ENCODE data around the gene CBFA2T2. TPM values are rescaled to one million over a fixed set of nuclear protein-coding genes. Genes with fewer than 3 reads are reported as not detected.

Gene CBFA2T2
- 4.2 to 8.4 TPM (median 5.9 TPM) in 5 replicates for total RNA-seq (2022; extraction: Qiagen RNA extraction; ENCODE audit: low read depth)

GRCh38 chr20:33490023-33490933 is at the start of gene CBFA2T2:
Gene CBFA2T2 (plus strand): TSS chr20:33490096. CDS start chr20:33490268, 172 bp downstream.

GRCh38 chr20:33443512-33444239 is 46.2 kb upstream of the CBFA2T2 start, which contains the start of gene SNTA1:
Gene SNTA1 (minus strand): TSS chr20:33443763. CDS start chr20:33443620, 143 bp downstream.

GRCh38 chr20:33662172-33662571 is 172.3 kb downstream of the CBFA2T2 start, which contains the start of gene C20orf144:
Gene C20orf144 (plus strand): TSS chr20:33662327. CDS start chr20:33662346, 19 bp downstream.

GRCh38 chr20:33666293-33667244 is 176.7 kb downstream of the CBFA2T2 start, which contains the start of gene ACTL10:
Gene ACTL10 (plus strand): TSS chr20:33666943. CDS start chr20:33667498, 555 bp downstream.

GRCh38 chr20:33674294-33675135 is 184.6 kb downstream of the CBFA2T2 start, which contains the start of gene NECAB3:
Gene NECAB3 (minus strand): TSS chr20:33674428. CDS start chr20:33674352, 76 bp downstream.

GRCh38 chr20:33686100-33686983 is 196.4 kb downstream of the CBFA2T2 start, which contains the start of gene E2F1:
Gene E2F1 (minus strand): TSS chr20:33686385. CDS start chr20:33686264, 121 bp downstream.

Other genes starting within 250 kb of the CBFA2T2 start
- 0.18 TPM in 1 of 5 replicates, not detected in the others for gene BPIFB1, start 206.9 kb upstream of the CBFA2T2 start, total RNA-seq (2022; extraction: Qiagen RNA extraction; ENCODE audit: low read depth)
- gene CDK5RAP1, start 88.6 kb upstream of the CBFA2T2 start, total RNA-seq (2022; extraction: Qiagen RNA extraction; ENCODE audit: low read depth) = 34.1 to 40.0 TPM (median 35.8 TPM) in 5 replicates
- 7.9 to 13.2 TPM (median 11.6 TPM) in 5 replicates for gene SNTA1, start 46.3 kb upstream of the CBFA2T2 start, total RNA-seq (2022; extraction: Qiagen RNA extraction; ENCODE audit: low read depth)
- gene C20orf144, start 172.2 kb downstream of the CBFA2T2 start, total RNA-seq (2022; extraction: Qiagen RNA extraction; ENCODE audit: low read depth) = 0.08 to 0.19 TPM in 2 of 5 replicates, not detected in the others
- not detected in 5 replicates for gene ACTL10, start 176.8 kb downstream of the CBFA2T2 start, total RNA-seq (2022; extraction: Qiagen RNA extraction; ENCODE audit: low read depth)
- gene NECAB3, start 184.3 kb downstream of the CBFA2T2 start, total RNA-seq (2022; extraction: Qiagen RNA extraction; ENCODE audit: low read depth) = 6.1 to 15.5 TPM (median 11.7 TPM) in 5 replicates
- gene E2F1, start 196.3 kb downstream of the CBFA2T2 start, total RNA-seq (2022; extraction: Qiagen RNA extraction; ENCODE audit: low read depth) = 18.7 to 31.7 TPM (median 30.7 TPM) in 5 replicates
- 2.8 to 7.4 TPM (median 5.8 TPM) in 5 replicates for gene PXMP4, start 230.2 kb downstream of the CBFA2T2 start, total RNA-seq (2022; extraction: Qiagen RNA extraction; ENCODE audit: low read depth)
- 2.4 to 5.7 TPM (median 4.5 TPM) in 5 replicates for gene ZNF341, start 241.9 kb downstream of the CBFA2T2 start, total RNA-seq (2022; extraction: Qiagen RNA extraction; ENCODE audit: low read depth)